GM23338 (cell line): ENCODE data around the gene MYCBP2.

Experiments used
- CREB1 ChIP-seq: fragments of 250-450 bp; sonication (Bioruptor Pico); IDR thresholded peaks from 2 replicates; pipeline ENCODE4 v1.5.0; 2020; ENCODE audit warnings: low read depth, mild to moderate bottlenecking, moderate library complexity
- EZH2 ChIP-seq: fragments of 200-600 bp; sonication (generic); IDR thresholded peaks from one replicate; pipeline ENCODE4 v1.8.0; 2017; ENCODE audit warnings: antibody characterized with exemption, mild to moderate bottlenecking, low read depth; ENCODE audit not compliant: unreplicated experiment
- EZH2phosphoT487 ChIP-seq: fragments of 200-600 bp; sonication (generic); IDR thresholded peaks from one replicate; pipeline ENCODE4 v1.8.1; 2018; ENCODE audit warnings: antibody characterized with exemption; ENCODE audit not compliant: unreplicated experiment
- NANOG ChIP-seq: IDR thresholded peaks from 2 replicates; pipeline ENCODE4 v1.6.1; 2016; ENCODE audit warnings: antibody characterized with exemption, borderline replicate concordance
- POLR2AphosphoS5 ChIP-seq: IDR thresholded peaks from 2 replicates; pipeline ENCODE4 v1.6.1; 2016; ENCODE audit warnings: antibody characterized with exemption, low read depth
- TF ChIP-seq, protein P1 (sequence below): IDR thresholded peaks from one replicate; pipeline ENCODE4 v1.6.1; 2018; ENCODE audit warnings: antibody characterized with exemption; ENCODE audit not compliant: unreplicated experiment
- TF ChIP-seq, protein P2 (sequence below), 2 experiments: fragments of 200-600 bp in 1 of 2; sonication (generic) in 1 of 2; conservative IDR thresholded peaks; 2 replicates each; pipeline versions ENCODE4 v1.5.1 to v1.6.1; 2016 to 2017; ENCODE audit warnings: antibody characterized with exemption in 2 of 2, low read depth in 2 of 2, mild to moderate bottlenecking in 2 of 2, moderate library complexity in 1 of 2

DNA sequence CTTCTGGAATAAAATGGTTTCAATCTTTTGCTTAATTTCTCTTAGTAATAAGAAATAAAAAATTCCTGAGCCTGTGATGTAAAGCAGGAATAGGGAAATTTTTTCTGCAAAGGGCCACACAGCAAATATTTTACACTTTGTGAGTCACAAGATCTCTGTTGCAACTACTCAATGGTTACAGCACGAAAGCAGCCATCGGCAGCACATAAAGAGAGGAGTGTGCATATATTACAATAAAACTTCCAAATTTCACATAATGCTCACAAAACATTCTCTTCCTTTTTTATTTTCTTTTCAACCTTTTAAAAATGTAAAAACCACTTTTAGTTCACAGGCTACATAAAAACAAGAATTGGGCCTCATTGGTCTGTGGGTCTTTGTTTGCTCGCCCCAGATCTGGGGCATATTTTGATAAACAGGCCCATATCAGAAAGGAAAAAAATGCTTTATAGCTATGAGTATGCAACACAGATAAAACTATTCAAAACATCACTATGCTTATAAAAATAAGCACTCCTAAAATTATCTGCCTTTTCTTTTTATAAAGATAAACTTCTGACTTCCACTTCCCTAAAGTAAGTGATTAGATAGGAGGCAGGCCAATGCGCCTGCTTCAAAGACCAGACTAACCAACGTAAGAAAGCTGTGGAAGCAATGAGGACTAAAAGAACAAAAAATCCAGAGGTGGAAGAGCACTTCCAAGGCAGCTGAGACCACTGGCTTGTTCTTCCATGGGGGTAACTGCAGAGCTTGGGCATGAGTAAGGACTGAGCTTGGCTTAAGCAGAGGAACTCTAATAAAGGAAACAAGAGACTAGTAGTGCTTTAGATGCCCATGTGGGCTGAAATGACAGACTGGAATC lies 26.5 kb downstream of the MYCBP2 start:
- TF ChIP-seq, protein P1, sequence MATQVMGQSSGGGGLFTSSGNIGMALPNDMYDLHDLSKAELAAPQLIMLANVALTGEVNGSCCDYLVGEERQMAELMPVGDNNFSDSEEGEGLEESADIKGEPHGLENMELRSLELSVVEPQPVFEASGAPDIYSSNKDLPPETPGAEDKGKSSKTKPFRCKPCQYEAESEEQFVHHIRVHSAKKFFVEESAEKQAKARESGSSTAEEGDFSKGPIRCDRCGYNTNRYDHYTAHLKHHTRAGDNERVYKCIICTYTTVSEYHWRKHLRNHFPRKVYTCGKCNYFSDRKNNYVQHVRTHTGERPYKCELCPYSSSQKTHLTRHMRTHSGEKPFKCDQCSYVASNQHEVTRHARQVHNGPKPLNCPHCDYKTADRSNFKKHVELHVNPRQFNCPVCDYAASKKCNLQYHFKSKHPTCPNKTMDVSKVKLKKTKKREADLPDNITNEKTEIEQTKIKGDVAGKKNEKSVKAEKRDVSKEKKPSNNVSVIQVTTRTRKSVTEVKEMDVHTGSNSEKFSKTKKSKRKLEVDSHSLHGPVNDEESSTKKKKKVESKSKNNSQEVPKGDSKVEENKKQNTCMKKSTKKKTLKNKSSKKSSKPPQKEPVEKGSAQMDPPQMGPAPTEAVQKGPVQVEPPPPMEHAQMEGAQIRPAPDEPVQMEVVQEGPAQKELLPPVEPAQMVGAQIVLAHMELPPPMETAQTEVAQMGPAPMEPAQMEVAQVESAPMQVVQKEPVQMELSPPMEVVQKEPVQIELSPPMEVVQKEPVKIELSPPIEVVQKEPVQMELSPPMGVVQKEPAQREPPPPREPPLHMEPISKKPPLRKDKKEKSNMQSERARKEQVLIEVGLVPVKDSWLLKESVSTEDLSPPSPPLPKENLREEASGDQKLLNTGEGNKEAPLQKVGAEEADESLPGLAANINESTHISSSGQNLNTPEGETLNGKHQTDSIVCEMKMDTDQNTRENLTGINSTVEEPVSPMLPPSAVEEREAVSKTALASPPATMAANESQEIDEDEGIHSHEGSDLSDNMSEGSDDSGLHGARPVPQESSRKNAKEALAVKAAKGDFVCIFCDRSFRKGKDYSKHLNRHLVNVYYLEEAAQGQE, result no peak
- TF ChIP-seq EZH2 (no peak), NANOG (no peak), POLR2AphosphoS5 (no peak), EZH2phosphoT487 (no peak), CREB1 (CRISPR knock-in tag) (no peak)
- TF ChIP-seq, protein P2, sequence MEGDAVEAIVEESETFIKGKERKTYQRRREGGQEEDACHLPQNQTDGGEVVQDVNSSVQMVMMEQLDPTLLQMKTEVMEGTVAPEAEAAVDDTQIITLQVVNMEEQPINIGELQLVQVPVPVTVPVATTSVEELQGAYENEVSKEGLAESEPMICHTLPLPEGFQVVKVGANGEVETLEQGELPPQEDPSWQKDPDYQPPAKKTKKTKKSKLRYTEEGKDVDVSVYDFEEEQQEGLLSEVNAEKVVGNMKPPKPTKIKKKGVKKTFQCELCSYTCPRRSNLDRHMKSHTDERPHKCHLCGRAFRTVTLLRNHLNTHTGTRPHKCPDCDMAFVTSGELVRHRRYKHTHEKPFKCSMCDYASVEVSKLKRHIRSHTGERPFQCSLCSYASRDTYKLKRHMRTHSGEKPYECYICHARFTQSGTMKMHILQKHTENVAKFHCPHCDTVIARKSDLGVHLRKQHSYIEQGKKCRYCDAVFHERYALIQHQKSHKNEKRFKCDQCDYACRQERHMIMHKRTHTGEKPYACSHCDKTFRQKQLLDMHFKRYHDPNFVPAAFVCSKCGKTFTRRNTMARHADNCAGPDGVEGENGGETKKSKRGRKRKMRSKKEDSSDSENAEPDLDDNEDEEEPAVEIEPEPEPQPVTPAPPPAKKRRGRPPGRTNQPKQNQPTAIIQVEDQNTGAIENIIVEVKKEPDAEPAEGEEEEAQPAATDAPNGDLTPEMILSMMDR (conservative IDR thresholded peaks at IDR 0.05; ENCODE audit: low read depth in 2 of 2), result no peak
